Stimulated activated naive CD4-positive, alpha-beta T cell (primary cell): Measurements from ENCODE around the gene LRPAP1.

Experiments used
- DNase-seq, 6 experiments: peaks; one replicate each; lab custom pipeline; 2025; lab: John Stamatoyannopoulos, UW

The LRPAP1 gene

GRCh38 chr4:3531318-3531878 is 824 bp downstream of the LRPAP1 start:
- DNase-seq: no peak

GRCh38 chr4:3530663-3531254 is 1.5 kb downstream of the LRPAP1 start:
- no peak for DNase-seq

GRCh38 chr4:3530051-3530450 is 2.2 kb downstream of the LRPAP1 start:
- DNase-seq: no peak

GRCh38 chr4:3529363-3529762 is 2.9 kb downstream of the LRPAP1 start:
- DNase-seq: no peak

GRCh38 chr4:3527914-3528876 is 4.0 kb downstream of the LRPAP1 start:
- DNase-seq: no peak

GRCh38 chr4:3527101-3527913 is 4.9 kb downstream of the LRPAP1 start:
- no peak for DNase-seq

- no peak for DNase-seq
Measured at GRCh38 chr4:3526456-3526855, 5.8 kb downstream of the LRPAP1 start.

- no peak for DNase-seq
Measured at GRCh38 chr4:3525532-3526430, 6.4 kb downstream of the LRPAP1 start.

- no peak for DNase-seq
Measured at GRCh38 chr4:3524920-3525319, 7.3 kb downstream of the LRPAP1 start.

GRCh38 chr4:3524349-3524748 is 7.9 kb downstream of the LRPAP1 start:
- no peak for DNase-seq

GRCh38 chr4:3523628-3524221 is 8.5 kb downstream of the LRPAP1 start:
- DNase-seq: no peak

- no peak for DNase-seq
Measured at GRCh38 chr4:3523146-3523627, 9.0 kb downstream of the LRPAP1 start.

GRCh38 chr4:3522651-3523050 is 9.6 kb downstream of the LRPAP1 start:
- DNase-seq: no peak

GRCh38 chr4:3522326-3522640 is 9.9 kb downstream of the LRPAP1 start:
- no peak for DNase-seq

- DNase-seq: no peak
Measured at GRCh38 chr4:3521621-3522325, 10.4 kb downstream of the LRPAP1 start.

GRCh38 chr4:3520796-3521600 is 11.2 kb downstream of the LRPAP1 start:
- no peak for DNase-seq

GRCh38 chr4:3520276-3520675 is 11.9 kb downstream of the LRPAP1 start:
- no peak for DNase-seq

- no peak for DNase-seq
Measured at GRCh38 chr4:3519468-3520264, 12.6 kb downstream of the LRPAP1 start.
